HG02943 (cell line): ENCODE measurements around the gene NDUFB4.
"Not testable (repeated sequence)": the region's sequence is repeated elsewhere in the genome, so short reads cannot be mapped to it uniquely, and the experiment has no call there.

ENCODE experiments used
- ATAC-seq: cut with Tn5 transposase; IDR thresholded peaks from one replicate; pipeline ENCODE4 v1.9.1; 2021; ENCODE audit warnings: mild to moderate bottlenecking, low read depth, moderate library complexity; ENCODE audit not compliant: unreplicated experiment

The NDUFB4 gene

GRCh38 chr3:120569222-120570057, 26.7 kb upstream of the NDUFB4 start:
- no peak for ATAC-seq

DNA sequence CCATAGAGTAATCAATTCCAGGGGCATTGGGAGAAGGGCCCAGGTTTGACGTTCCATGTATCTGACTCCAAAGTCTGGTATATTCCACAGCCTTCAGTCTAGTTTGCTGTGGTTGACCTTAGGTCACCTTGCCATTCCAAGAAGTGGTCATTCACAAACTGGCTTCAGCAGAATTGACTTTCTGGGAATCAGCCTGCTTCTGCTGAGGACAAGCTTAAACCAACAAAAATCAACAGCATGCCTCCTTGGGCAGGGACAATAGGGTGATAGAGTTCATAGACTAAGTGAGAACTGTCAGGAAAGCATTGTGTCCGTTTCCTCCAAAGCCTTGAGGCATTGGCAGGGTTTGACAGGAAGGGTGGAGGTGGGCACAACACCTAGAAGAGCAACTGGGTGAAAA, 24.1 kb upstream of the NDUFB4 start:
- no peak for ATAC-seq

DNA sequence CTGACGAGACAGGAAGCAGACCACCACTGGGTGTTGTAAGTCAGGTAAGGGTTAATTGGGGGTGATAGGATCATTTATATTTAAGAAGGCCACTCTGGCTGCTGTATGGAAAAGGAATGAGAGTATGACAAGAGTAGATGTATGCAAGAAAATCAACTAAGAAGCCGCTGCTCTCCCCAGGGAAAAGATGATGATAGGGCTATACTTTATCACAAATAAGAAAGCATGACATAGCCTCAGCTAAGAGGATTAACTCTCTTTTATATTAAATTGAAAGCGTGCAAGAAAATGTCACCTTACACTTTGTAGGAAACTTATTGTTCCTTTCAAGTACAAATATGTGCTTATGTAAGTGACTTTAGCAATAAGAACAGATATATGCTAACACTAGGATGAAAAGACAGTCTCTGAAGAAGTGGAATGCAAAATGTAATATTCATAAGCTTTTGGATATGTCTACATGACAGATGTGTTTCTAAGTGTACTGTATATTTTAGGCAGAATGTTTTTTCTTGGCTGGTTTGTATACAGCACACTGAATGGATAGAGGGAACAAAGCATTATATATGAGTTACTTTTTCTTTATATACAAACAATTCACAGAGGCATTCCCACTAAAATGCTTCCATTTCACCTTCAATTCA, 8.7 kb upstream of the NDUFB4 start:
- ATAC-seq, result no peak

DNA sequence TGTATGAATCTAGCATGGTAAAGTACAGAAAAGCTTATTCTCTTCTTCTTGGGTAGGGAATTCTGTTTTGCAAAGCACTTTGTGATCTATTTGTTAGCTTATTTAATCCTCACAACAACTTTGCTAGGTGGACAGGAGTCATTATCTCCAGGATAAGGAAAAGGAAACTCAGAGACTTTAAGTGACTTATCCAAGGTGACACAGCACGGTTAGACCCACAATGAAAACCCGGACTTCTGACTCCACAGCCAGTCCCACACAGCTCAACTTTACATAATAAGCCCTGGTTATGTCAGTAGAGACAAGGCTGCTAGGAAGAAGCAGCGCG, 384 bp upstream of the NDUFB4 start:
- ATAC-seq, result no peak

DNA sequence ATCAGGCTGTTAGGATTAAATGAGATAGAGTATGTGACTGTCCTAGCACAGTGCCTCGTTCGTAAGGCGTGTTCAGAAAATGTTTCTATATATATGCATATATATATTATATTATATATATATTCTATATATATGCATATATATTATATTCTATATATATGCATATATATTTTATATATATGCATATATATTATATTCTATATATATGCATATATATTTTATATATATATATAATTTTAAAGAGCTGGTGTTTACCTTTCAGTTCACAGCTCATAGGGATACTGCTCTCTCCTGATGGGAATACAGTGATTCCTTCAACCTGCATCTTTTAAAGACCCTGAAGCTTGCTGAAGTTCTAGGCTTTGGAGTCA, 702 bp downstream of the NDUFB4 start:
- no peak for ATAC-seq

- ATAC-seq, result peak; percentile 41
Measured at GRCh38 chr3:120597445-120598049, 1.4 kb downstream of the NDUFB4 start.

DNA sequence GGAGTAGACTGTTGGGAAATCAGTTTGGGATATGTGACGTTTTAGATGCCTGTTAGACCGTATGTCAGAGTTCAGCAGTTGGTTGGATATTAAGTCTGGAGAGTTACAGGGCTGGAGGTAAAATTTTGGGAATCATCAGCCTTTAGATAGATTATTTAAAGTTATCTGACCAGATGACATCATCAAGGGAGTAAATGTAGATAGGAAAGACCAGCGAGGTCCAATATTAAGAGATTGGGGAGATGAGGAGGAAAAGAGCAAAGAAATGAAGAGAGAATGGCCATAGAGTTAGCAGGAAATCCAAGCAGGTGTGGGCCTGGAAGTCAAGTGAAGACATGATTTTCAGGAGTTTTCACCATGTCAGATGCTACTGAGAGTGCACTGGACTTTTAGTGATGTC, 3.1 kb downstream of the NDUFB4 start:
- ATAC-seq, result no peak

GRCh38 chr3:120601554-120601953, 5.4 kb downstream of the NDUFB4 start:
- no peak for ATAC-seq

GRCh38 chr3:120602682-120603081, 6.5 kb downstream of the NDUFB4 start:
- ATAC-seq, result no peak

GRCh38 chr3:120604382-120604781, 8.2 kb downstream of the NDUFB4 start:
- no peak for ATAC-seq

DNA sequence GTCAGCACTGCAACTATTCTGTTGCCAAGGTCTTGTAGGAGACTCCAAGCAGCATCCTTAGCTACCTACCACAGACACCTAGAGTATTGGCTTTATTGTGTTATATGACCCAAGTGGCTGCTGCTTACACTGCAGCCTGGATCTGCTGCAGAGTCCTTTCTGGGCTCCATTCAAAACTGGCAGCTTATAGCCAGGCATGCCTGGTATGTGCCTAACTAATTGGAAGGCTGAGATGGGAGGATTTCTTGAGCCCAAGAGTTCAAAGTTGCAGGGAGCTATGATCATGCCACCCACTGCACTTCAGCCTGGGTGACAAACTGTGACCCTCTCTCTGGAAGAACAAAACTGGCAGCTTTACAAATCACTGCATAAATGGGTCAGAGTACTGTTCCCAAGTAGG, 8.6 kb downstream of the NDUFB4 start:
- no peak for ATAC-seq

GRCh38 chr3:120608506-120608905, 12.4 kb downstream of the NDUFB4 start:
- ATAC-seq, result no peak

DNA sequence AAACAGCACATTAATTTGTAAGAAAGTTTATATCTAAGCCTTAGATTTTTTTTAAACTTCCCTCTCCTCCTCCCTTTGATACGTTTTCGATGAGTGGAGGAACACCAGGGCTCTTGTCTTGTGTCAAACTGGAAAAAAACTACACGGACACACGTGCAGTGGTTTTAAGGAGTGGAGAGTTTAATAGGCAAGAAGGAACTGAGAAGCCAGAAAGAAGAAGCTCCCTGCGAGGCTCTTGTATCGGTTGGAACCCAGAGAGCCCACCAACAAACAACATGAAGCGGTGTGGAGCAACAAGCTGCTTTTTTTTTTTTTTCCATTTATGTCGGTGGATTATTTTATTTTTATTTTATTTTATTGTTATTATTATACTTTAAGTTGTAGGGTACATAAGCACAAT, 18.6 kb downstream of the NDUFB4 start:
- ATAC-seq, result no peak

DNA sequence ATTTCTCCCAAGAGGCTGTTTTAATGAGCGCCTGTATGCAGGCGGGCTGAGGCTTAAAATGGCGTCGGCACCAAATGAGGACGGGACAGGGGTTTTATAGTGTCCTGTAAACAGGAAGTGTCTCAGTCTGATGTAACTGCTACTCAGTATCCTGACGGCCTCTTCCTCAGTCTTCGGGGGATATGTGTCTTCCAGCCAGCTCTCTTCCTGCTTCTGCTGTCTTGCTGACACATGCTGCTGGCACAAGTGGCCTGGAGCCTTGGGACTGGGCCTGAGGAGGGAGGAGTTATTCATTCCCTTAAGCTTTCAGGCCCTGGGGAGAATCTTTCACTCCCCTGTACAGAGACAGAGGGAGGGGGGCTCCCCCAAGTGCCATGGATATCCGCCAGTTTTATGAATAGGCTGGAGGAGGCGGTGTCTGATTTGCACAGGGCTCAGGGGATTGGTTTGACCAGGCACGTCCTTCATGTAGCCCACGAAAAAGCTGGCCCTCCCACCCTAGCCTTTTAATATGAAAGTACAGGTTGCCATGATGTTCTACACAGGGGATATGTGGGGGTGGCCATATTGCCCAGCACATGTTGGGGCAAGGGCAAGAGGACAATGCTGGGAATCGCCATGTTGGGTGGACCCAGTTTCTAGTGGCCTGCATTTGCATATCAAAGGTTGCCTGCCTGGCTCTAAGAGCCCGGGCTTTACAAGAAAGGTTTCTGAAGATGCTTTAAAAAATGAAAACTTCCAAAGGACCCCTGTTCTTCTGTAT, 19.9 kb downstream of the NDUFB4 start:
- no peak for ATAC-seq

DNA sequence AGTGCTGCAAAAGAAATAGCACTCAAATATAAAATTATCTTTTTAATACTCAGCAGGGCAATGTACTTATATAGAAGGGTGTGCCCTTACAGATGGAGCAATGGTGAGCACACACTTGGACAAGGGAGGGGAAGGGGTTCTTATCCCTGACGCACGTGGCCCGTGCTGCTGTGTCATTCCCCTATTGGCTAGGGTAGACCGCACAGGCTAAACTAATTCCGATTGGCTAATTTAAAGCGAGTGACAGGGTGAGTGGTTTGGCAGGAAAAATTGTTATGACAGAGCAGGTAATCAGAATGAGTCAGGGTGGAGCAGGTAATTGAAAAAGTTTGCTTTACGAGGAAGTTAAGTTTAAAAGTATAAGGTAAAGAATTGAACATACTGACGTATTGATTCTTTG, 20.6 kb downstream of the NDUFB4 start:
- not testable (repeated sequence) for ATAC-seq

DNA sequence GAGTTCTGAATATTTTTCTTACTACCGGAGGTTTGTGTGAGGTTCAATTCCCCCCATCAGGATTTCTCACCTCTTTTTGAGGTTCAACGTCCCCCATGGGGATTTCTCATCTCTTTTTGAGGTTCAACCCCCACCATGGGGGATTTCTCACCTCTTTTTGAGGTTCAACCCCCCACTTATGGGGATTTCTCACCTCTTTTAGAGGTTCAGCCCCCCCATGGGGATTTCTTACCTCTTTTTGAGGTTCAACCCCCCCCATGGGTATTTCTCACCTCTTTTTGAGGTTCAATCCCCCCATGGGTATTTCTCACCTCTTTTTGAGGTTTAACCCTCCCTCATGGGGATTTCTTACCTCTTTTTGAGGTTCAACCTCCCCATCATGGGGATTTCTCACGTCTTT, 26.3 kb downstream of the NDUFB4 start:
- no peak for ATAC-seq

GRCh38 chr3:120622870-120623726, 27.0 kb downstream of the NDUFB4 start:
- no peak for ATAC-seq

DNA sequence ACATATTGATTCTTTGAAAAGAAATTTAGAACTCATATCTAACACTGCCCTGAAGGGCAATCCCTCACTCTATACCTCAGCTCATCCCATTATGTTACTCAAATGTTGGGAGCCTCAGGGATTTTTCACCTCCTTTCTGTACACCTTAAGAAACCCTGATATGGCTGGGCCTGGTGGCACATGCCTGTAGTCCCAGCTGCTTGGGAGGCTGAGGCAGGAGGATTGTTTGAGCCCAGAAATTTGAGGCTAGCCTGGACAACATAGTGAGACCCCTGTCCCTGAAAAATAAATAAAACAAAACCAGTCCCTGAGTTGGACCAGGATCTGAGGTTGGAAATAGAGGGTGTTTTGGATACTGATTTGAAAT, 27.6 kb downstream of the NDUFB4 start:
- ATAC-seq, result no peak

GRCh38 chr3:120625159-120625586, 29.0 kb downstream of the NDUFB4 start:
- no peak for ATAC-seq

DNA sequence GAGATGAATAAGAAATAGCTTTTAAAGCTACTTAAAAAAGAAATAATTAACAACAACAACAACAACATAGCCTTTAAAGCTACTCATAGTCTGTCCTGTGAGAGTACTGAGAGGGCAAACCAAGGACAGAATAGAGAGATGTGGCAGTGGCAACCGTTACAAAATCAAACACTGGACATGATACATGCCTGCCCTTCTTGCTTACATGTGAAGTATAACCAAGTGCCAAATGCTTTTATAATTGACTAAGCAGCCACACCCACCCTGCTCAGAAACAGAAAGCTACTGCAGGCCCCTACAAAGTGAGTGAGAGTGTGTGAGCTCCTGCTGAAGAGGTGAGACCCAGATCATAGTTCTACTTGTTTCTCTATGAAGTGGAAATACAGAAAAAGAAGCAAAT, 38.4 kb downstream of the NDUFB4 start:
- ATAC-seq, result no peak
